PC-3 (cell line): ENCODE measurements around the gene HTR3B. TPM values are rescaled to one million over a fixed set of nuclear protein-coding genes. Genes with fewer than 3 reads are reported as not detected.
"Not testable (repeated sequence)": the region's sequence is repeated elsewhere in the genome, so short reads cannot be mapped to it uniquely, and the experiment has no call there.

Source experiments
- ATAC-seq: fragments of 200-7000 bp; cut with Tn5 transposase; 2 replicates; pipeline ENCODE4 v1.9.1; 2020; ENCODE audit warnings: mild to moderate bottlenecking, moderate library complexity
- BruUV-seq: library from RNA; stranded (reverse); fragments of 400-500 nt; replicated peaks from 2 replicates; lab custom pipeline; 2021; lab: Mats Ljungman, UMichigan
- CTCF ChIA-PET: fragments of 300-600 bp; sonication (Branson Sonifier 250); formaldehyde crosslinking; loops from one replicate; lab custom pipeline; 2022; ENCODE audit warnings: antibody characterized with exemption; lab: Charles Lee
- POLR2A ChIA-PET: fragments of 300-600 bp; sonication (Branson Sonifier 250); formaldehyde crosslinking; loops from one replicate; lab custom pipeline; 2022; ENCODE audit warnings: antibody characterized with exemption; ENCODE audit not compliant: unreplicated experiment; lab: Charles Lee
- DNase-seq: peaks from one replicate; pipeline ENCODE4 v3.0.0-alpha.2; 2015
- H2AFZ ChIP-seq: fragments of 300-600 bp; sonication (generic); 2 replicates; pipeline ENCODE4 v1.6.0; 2016; ENCODE audit warnings: antibody characterized with exemption, low read length
- H3F3A ChIP-seq: fragments of 300-600 bp; sonication (generic); one replicate; pipeline ENCODE4 v1.6.0; 2017; ENCODE audit warnings: antibody characterized with exemption, low read length, control low read depth, mild to moderate bottlenecking; ENCODE audit not compliant: unreplicated experiment
- H3K27ac ChIP-seq: fragments of 300-600 bp; sonication (generic); 2 replicates; pipeline ENCODE4 v1.5.1; 2016; ENCODE audit warnings: mild to moderate bottlenecking, low read length
- H3K27me3 ChIP-seq: fragments of 300-600 bp; sonication (generic); 2 replicates; pipeline ENCODE4 v1.6.1; 2016; ENCODE audit warnings: low read length, mixed read lengths
- H3K36me3 ChIP-seq: fragments of 300-600 bp; sonication (generic); 2 replicates; pipeline ENCODE4 v1.6.1; 2016; ENCODE audit warnings: low read depth, mixed run types, low read length, mixed read lengths
- H3K4me1 ChIP-seq: fragments of 300-600 bp; sonication (generic); 2 replicates; pipeline ENCODE4 v1.5.1; 2016; ENCODE audit warnings: low read length; ENCODE audit not compliant: insufficient read depth
- H3K4me2 ChIP-seq: fragments of 300-600 bp; sonication (generic); 2 replicates; pipeline ENCODE4 v1.6.0; 2016; ENCODE audit warnings: low read length
- H3K4me3 ChIP-seq: fragments of 300-600 bp; sonication (generic); 2 replicates; pipeline ENCODE4 v1.5.1; 2016; ENCODE audit warnings: mild to moderate bottlenecking, low read length, mixed read lengths
- H3K79me2 ChIP-seq: fragments of 300-600 bp; sonication (generic); 2 replicates; pipeline ENCODE4 v1.6.1; 2017; ENCODE audit warnings: low read length, mixed read lengths
- H3K9ac ChIP-seq: fragments of 300-600 bp; sonication (generic); 2 replicates; pipeline ENCODE4 v1.6.0; 2016; ENCODE audit warnings: mild to moderate bottlenecking, low read length
- H3K9me2 ChIP-seq: fragments of 300-600 bp; sonication (generic); replicated peaks from 2 replicates; pipeline ENCODE4 v1.6.1; 2016; ENCODE audit warnings: mixed run types, low read length, mixed read lengths
- H3K9me3 ChIP-seq: fragments of 300-600 bp; sonication (generic); 2 replicates; pipeline ENCODE4 v1.6.1; 2016; ENCODE audit warnings: low read length, mixed read lengths
- H4K20me1 ChIP-seq: fragments of 300-600 bp; sonication (generic); 2 replicates; pipeline ENCODE4 v1.6.1; 2016; ENCODE audit warnings: low read length, mixed read lengths
- EZH2 ChIP-seq: fragments of 300-600 bp; sonication (generic); IDR thresholded peaks from one replicate; pipeline ENCODE4 v1.6.1; 2017; ENCODE audit warnings: antibody characterized with exemption, mild to moderate bottlenecking, low read length; ENCODE audit not compliant: unreplicated experiment
- EZH2phosphoT487 ChIP-seq: fragments of 300-600 bp; sonication (generic); IDR thresholded peaks from 2 replicates; pipeline ENCODE4 v1.6.1; 2018; ENCODE audit warnings: mild to moderate bottlenecking, antibody characterized with exemption, low read length, borderline replicate concordance
- intact Hi-C: fragments of 100-400 bp; cut with micrococcal nuclease; formaldehyde crosslinking; loops from 2 replicates; pipeline ENCODE4 v1.9.0; 2023
- total RNA-seq: library from RNA; depleted of rRNA; stranded (reverse); fragments of >200 nt; gene quantifications from 2 replicates; pipeline ENCODE4 v1.2.3, GENCODE V29; 2014
- TF ChIP-seq, protein P1 (sequence below): fragments of 300-600 bp; sonication (generic); conservative IDR thresholded peaks from 2 replicates; pipeline ENCODE4 v1.5.1; 2017; ENCODE audit warnings: antibody characterized with exemption, low read depth, mild to moderate bottlenecking, low read length

HTR3B gene
- total RNA-seq, 1 experiment from 2014 or later, result not detected

GRCh38 chr11:113877670-113878055, 26.9 kb upstream of the HTR3B start:
- POLR2A ChIA-PET, result no interaction called here
- Histone ChIP-seq H4K20me1 (no peaks in the 10 kb centered on the region), H3K27ac (no peak overlapping the region), H3K4me2 (no peak overlapping the region), H3K9ac (no peak overlapping the region), H3K4me1 (peaks cover 28% of the 10 kb centered on the region), H3K4me3 (no peak overlapping the region), H3K9me3 (no peaks in the 10 kb centered on the region), H3K79me2 (peaks cover 35% of the 10 kb centered on the region), H3K36me3 (no peaks in the 10 kb centered on the region), H3F3A (no peaks in the 10 kb centered on the region), H3K27me3 (no peaks in the 10 kb centered on the region), H2AFZ (no peak overlapping the region), H3K9me2 (no peaks in the 10 kb centered on the region)
- ATAC-seq (no peak), DNase-seq (no peak)
- BruUV-seq, result no TSS peak
- intact Hi-C loops, result no loop called here
- TF ChIP-seq EZH2phosphoT487 (no peak), EZH2 (no peak)
- TF ChIP-seq, protein P1, sequence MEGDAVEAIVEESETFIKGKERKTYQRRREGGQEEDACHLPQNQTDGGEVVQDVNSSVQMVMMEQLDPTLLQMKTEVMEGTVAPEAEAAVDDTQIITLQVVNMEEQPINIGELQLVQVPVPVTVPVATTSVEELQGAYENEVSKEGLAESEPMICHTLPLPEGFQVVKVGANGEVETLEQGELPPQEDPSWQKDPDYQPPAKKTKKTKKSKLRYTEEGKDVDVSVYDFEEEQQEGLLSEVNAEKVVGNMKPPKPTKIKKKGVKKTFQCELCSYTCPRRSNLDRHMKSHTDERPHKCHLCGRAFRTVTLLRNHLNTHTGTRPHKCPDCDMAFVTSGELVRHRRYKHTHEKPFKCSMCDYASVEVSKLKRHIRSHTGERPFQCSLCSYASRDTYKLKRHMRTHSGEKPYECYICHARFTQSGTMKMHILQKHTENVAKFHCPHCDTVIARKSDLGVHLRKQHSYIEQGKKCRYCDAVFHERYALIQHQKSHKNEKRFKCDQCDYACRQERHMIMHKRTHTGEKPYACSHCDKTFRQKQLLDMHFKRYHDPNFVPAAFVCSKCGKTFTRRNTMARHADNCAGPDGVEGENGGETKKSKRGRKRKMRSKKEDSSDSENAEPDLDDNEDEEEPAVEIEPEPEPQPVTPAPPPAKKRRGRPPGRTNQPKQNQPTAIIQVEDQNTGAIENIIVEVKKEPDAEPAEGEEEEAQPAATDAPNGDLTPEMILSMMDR, result no peak
- CTCF ChIA-PET, result no interaction called here

GRCh38 chr11:113879446-113879845, 25.1 kb upstream of the HTR3B start:
- H3K36me3 ChIP-seq, intact Hi-C loops, H2AFZ ChIP-seq, DNase-seq, POLR2A ChIA-PET, H3K27ac ChIP-seq, H4K20me1 ChIP-seq, H3K9me3 ChIP-seq, H3K4me2 ChIP-seq, CTCF ChIA-PET, BruUV-seq, H3K27me3 ChIP-seq, ATAC-seq, H3F3A ChIP-seq, H3K4me3 ChIP-seq, H3K9ac ChIP-seq, H3K9me2 ChIP-seq: not testable (repeated sequence)
- Histone ChIP-seq H3K4me1 (peaks cover 14% of the 10 kb centered on the region), H3K79me2 (peaks cover 18% of the 10 kb centered on the region)

- no TSS peak for BruUV-seq
- no peak overlapping the region for H3K4me2 ChIP-seq
- no peaks in the 10 kb centered on the region for H3K9me3 ChIP-seq
- no peaks in the 10 kb centered on the region for H3K27me3 ChIP-seq
- ATAC-seq, result no peak
- H3K36me3 ChIP-seq, result no peaks in the 10 kb centered on the region
- ChIA-PET POLR2A (no interaction called here), CTCF (no interaction called here)
- intact Hi-C loops, result no loop called here
- H3K27ac ChIP-seq, result no peak overlapping the region
- no peaks in the 10 kb centered on the region for H3K9me2 ChIP-seq
- no peaks in the 10 kb centered on the region for H4K20me1 ChIP-seq
- peaks cover 10% of the 10 kb centered on the region for H3K4me1 ChIP-seq
- no peak for TF ChIP-seq EZH2phosphoT487
- TF ChIP-seq EZH2, result no peak
- TF ChIP-seq, protein P1, result no peak
- no peak overlapping the region for H3K9ac ChIP-seq
- H3K79me2 ChIP-seq, result peaks cover 9% of the 10 kb centered on the region; the same call in 1 of the 2 replicates
- no peak overlapping the region for H2AFZ ChIP-seq
- no peaks in the 10 kb centered on the region for H3F3A ChIP-seq
- no peak overlapping the region for H3K4me3 ChIP-seq
- no peak for DNase-seq
Observed at GRCh38 chr11:113880971-113881370, 23.6 kb upstream of the HTR3B start.
